Adrenal gland (tissue), 12 donors: ENCODE data around the gene VAPB. TPM values are rescaled to one million over a fixed set of nuclear protein-coding genes. Genes with fewer than 3 reads are reported as not detected.

Source experiments
- DNase-seq, 7 donors: peaks; one replicate each; pipeline ENCODE4 v3.0.0-alpha.2; 2019 to 2020
- H3K27ac ChIP-seq, 5 donors: fragments of 200-600 bp; sonication (generic) in 4 of 5; 1 replicate in 3 of 5; 2 replicates in 2 of 5; pipeline versions ENCODE4 v1.5.1 to v1.8.0; 2016 to 2020; ENCODE audit warnings: mild to moderate bottlenecking in 1 of 5
- H3K27me3 ChIP-seq: fragments of 200-600 bp; 2 replicates; pipeline ENCODE4 v1.8.0; 2021
- H3K36me3 ChIP-seq, 2 donors: fragments of 200-600 bp; replicated peaks in 1 of 2; 1 replicate in 1 of 2; 2 replicates in 1 of 2; pipeline versions ENCODE4 v1.5.1 to v1.8.0; 2018 to 2022
- H3K4me1 ChIP-seq, 2 donors: fragments of 200-600 bp; replicated peaks in 1 of 2; 1 replicate in 1 of 2; 2 replicates in 1 of 2; pipeline versions ENCODE4 v1.5.1 to v1.8.0; 2018 to 2021
- H3K4me3 ChIP-seq, 4 donors: fragments of 200-600 bp; sonication (generic) in 3 of 4; one replicate each; pipeline ENCODE4 v1.5.1; 2016 to 2018
- H3K9me3 ChIP-seq, 3 donors: fragments of 200-600 bp; sonication (generic) in 1 of 3; replicated peaks in 1 of 3; 1 replicate in 2 of 3; 2 replicates in 1 of 3; pipeline versions ENCODE4 v1.5.1 to v1.8.0; 2016 to 2021
- POLR2A ChIP-seq, 2 donors: fragments of 450-650 bp; IDR thresholded peaks; one replicate each; pipeline ENCODE4 v1.6.1; 2017; ENCODE audit warnings: antibody characterized with exemption in 2 of 2, mild to moderate bottlenecking in 2 of 2, moderate library complexity in 1 of 2
- WGBS, 4 donors: extraction: QIAGEN DNeasy Blood & Tissue Kit in 2 of 4; methylation state at CpG; one replicate each; pipeline versions ENCODE4 v1.1.5 to v1.1.7; 2013 to 2017; 5-methylcytosine and 5-hydroxymethylcytosine counted together
- intact Hi-C, 2 donors: fragments of 100-400 bp; cut with DNase I; formaldehyde crosslinking; loops; one replicate each; pipeline versions ENCODE4 v1.14.1 to v1.15.0; 2022 to 2023
- polyA plus RNA-seq, 3 donors: library from polyadenylated mRNA; stranded (reverse); fragments of 200-250 nt in 2 of 3; fragments of 350-450 nt in 1 of 3; fragmentation: Illumina TruSeq in 1 of 3; extraction: RNeasy Lipid Tissue Mini Kit (QIAGEN cat#74804) in 1 of 3; gene quantifications; one replicate each; pipeline ENCODE4 v1.2.3, GENCODE V29; 2013 to 2014
- total RNA-seq, 9 donors: library from RNA; depleted of rRNA in 4 of 9; stranded (reverse); fragments of >200 nt in 4 of 9; fragments of 120-200 nt in 1 of 9; fragmentation: NEBNext Ultra II Directional in 1 of 9; extraction: Animal tissue kit (Norgen Biotek cat#: 25700) in 1 of 9; gene quantifications; one replicate each; pipeline versions ENCODE4 v1.1.0 to v1.2.4, GENCODE V29; 2013 to 2023
- TF ChIP-seq, protein P1 (sequence below), 6 experiments: fragments of 450-650 bp in 4 of 6; fragments of 200-600 bp in 2 of 6; sonication (generic) in 1 of 6; IDR thresholded peaks; 1 replicate in 5 of 6; 2 replicates in 1 of 6; pipeline versions ENCODE4 v1.5.1 to v1.8.0; 2016 to 2021; ENCODE audit warnings: antibody characterized with exemption in 6 of 6, mild to moderate bottlenecking in 2 of 6, moderate library complexity in 1 of 6
- donor health status: healthy with polysubstance abuse.
- donor health status: Bipolar disorder and iron deficiency.
- donor health status: DM: yes; HTN: yes; CAD: no.
- donor health status: DM: no; HTN: no; CAD: no.
- donor health status: DM: no; HTN: no; CAD: no.
- donor health status: DM: yes; HTN: yes; CAD: no.

Gene VAPB
- total and polyA plus RNA-seq, 12 donors, result 24.6 to 162 (median 40.3) TPM

DNA sequence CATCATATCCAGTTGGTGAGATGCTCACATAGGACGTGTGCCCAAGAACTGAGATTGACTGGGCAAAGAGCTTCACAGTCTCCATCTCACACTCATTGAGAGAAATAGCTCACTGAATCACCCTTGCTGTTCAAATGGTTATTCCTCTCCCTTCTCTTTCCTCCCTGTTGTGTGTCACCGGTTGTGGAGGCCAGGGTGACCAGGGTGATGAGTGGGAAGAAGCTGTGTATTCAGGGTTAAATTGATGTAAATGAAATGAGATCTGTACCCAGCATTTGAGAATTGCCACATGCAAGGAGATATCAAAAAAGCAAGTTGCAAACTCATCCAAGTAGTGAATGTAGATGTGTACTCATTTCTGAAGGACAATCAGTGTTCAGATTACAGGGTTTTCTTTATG, 36.6 kb upstream of the VAPB start:
- no peaks in the 10 kb centered on the region for H3K9me3 ChIP-seq
- intact Hi-C loops, result no loop called here
- WGBS, 4 donors, result 61 to 81% (median 63%) methylated on average over 2 of the region's 2 CpGs
- H3K4me3 ChIP-seq, result no peak overlapping the region
- peaks cover 9 to 12% of the 10 kb centered on the region in 2 donors for H3K4me1 ChIP-seq
- no peak for DNase-seq
- TF ChIP-seq, protein P1, sequence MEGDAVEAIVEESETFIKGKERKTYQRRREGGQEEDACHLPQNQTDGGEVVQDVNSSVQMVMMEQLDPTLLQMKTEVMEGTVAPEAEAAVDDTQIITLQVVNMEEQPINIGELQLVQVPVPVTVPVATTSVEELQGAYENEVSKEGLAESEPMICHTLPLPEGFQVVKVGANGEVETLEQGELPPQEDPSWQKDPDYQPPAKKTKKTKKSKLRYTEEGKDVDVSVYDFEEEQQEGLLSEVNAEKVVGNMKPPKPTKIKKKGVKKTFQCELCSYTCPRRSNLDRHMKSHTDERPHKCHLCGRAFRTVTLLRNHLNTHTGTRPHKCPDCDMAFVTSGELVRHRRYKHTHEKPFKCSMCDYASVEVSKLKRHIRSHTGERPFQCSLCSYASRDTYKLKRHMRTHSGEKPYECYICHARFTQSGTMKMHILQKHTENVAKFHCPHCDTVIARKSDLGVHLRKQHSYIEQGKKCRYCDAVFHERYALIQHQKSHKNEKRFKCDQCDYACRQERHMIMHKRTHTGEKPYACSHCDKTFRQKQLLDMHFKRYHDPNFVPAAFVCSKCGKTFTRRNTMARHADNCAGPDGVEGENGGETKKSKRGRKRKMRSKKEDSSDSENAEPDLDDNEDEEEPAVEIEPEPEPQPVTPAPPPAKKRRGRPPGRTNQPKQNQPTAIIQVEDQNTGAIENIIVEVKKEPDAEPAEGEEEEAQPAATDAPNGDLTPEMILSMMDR (IDR thresholded peaks at IDR 0.05), result no peak
- no peak for TF ChIP-seq POLR2A (IDR thresholded peaks at IDR 0.05)
- peaks cover 0 to 28% of the 10 kb centered on the region in 2 donors for H3K36me3 ChIP-seq
- H3K27me3 ChIP-seq, result no peaks in the 10 kb centered on the region
- H3K27ac ChIP-seq, result peak overlapping the region in 1 of 5 donors; percentile 8

DNA sequence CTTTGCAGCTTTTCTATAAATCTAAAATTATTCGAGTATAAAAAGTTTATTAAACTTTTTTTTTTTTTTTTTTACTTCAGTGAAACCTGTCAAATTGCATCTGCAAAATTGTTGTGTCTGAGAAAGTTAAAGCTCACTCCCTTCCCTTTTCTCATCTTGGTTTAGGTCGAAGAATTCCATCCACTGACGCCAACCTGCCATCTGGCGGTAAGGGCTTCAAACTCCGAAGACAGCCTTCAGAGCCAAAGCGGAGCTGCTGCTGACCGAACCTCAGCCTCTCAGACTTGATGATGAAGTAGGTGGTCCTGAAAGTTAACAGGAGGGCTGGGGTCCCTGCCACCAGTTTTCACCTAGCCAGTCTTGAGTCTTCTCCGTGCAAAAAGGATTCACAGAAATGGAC, 29.6 kb upstream of the VAPB start:
- H3K36me3 ChIP-seq, result peaks cover 0 to 45% of the 10 kb centered on the region in 2 donors
- TF ChIP-seq, protein P1 (IDR thresholded peaks at IDR 0.05), result no peak
- TF ChIP-seq POLR2A (IDR thresholded peaks at IDR 0.05), result no peak
- intact Hi-C loops, result no loop called here
- no peaks in the 10 kb centered on the region for H3K9me3 ChIP-seq
- H3K4me1 ChIP-seq, result peaks cover 0 to 4% of the 10 kb centered on the region in 2 donors
- 78 to 84% (median 82%) methylated on average over 8 of the region's 8 CpGs for WGBS, 4 donors
- H3K27ac ChIP-seq, result no peak overlapping the region
- no peaks in the 10 kb centered on the region for H3K27me3 ChIP-seq
- DNase-seq, result no peak
- H3K4me3 ChIP-seq, result no peak overlapping the region

DNA sequence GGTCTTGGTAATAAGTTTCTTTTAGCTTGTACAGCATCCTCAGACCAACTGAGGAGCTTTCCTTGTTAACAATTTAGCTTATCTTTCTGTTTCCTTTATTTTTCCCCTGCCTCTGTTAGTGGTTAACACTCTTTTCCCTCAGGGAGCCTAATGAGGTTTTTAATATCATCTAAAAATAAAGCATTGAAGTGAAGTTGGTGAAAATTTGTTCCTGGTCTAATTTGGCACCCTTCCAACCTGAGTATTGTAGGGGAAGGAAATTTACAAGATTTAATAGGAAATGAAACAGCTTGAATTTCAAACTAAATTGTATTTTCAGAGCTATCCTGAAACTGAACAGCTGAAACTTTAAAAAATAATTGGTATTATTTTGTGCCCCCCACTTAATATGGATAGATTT, 28.1 kb upstream of the VAPB start:
- intact Hi-C loops, result no loop called here
- peaks cover under 1 to 4% of the 10 kb centered on the region in 2 donors for H3K4me1 ChIP-seq
- no peaks in the 10 kb centered on the region for H3K27me3 ChIP-seq
- TF ChIP-seq, protein P1 (IDR thresholded peaks at IDR 0.05), result no peak
- no peak for TF ChIP-seq POLR2A (IDR thresholded peaks at IDR 0.05)
- H3K4me3 ChIP-seq, result no peak overlapping the region
- H3K9me3 ChIP-seq, result no peaks in the 10 kb centered on the region
- H3K36me3 ChIP-seq, result peaks cover 0 to 33% of the 10 kb centered on the region in 2 donors
- no peak overlapping the region for H3K27ac ChIP-seq
- DNase-seq, result no peak

DNA sequence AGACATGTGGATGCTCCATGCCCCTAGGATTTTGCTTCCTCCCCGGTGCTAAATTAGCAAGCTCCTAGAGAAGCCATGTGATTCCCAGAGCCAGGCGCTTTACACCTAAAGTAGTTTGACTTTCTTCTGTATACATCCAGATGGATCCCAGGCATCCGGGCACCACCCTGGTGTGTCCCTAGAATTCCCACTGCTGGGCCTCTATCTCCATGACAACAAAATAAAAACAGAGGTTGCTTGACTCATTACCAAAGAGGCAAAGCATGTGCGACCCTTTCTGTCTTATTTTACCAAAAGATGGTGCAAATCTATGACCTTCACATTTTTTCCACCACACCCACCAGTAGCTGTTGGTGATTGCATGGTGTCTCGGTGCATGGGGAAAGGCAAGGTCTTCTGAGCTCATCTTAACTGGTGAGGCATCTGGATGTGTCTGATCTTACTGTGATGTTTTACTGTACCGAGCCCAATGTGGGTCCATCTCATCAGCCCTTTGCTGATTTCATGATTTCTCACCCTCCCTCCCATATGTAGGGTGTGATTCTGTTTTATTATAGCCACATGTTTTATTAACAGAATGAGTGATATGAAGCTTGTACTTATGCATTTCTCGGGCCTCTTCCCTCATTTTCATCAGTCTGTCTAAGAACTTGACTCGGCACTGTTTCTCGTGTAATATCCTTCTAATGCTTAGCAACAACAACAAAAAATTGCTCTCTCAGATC, 27.4 kb upstream of the VAPB start:
- Histone ChIP-seq H3K27me3 (no peaks in the 10 kb centered on the region), H3K9me3 (no peaks in the 10 kb centered on the region), H3K36me3 (peaks cover 0 to 29% of the 10 kb centered on the region in 2 donors), H3K4me3 (no peak overlapping the region), H3K4me1 (peaks cover 7 to 8% of the 10 kb centered on the region in 2 donors), H3K27ac (no peak overlapping the region)
- WGBS, 4 donors, result 75 to 88% (median 79%) methylated on average over 9 of the region's 9 CpGs
- no peak for DNase-seq
- intact Hi-C loops, result no loop called here
- no peak for TF ChIP-seq POLR2A (IDR thresholded peaks at IDR 0.05)
- TF ChIP-seq, protein P1 (IDR thresholded peaks at IDR 0.05), result no peak
